ENCODE data around the gene MRS2.
"Not testable (repeated sequence)": the region's sequence is repeated elsewhere in the genome, so short reads cannot be mapped to it uniquely, and the experiment has no call there.

MRS2 gene

DNA sequence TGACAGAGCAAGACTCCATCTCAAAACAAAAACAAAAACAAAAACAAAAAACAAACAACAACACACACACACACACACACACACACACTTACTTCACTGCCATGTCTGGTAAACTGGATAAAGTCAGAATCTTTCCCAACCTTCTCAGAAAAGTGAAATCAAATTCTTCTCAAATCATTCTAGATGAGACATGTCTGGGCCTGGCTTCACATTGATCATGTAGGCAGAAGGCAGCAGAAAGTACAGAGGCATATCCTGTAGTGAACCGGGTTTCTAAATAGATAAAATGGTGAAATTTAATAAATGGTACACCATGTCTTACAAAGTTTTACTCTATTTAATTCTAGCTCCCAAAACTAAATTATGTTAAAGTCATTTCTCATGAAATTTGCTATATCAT is 14.9 kb upstream of the MRS2 start:
- no peak for DNase-seq (ENCODE audit: low read depth, low spot score)

DNA sequence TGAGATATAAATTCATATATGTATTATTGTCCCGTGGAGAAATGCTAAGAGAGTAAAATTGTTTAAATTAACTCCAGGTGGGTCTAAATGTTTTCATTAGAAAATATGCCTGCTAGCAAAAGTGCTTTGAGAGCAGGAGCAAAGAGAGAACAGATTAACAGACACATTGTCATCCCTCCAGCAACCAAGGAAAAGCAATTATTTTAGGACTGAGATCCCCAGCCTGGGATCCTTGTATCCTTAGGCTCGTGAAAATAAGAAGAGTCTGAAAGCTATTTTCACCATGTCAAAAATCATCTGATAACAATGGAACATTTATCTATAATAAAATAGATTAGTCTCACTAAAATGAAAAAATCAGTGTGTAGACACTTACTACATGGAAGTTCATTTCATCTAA is 11.5 kb upstream of the MRS2 start:
- DNase-seq (ENCODE audit: low read depth, low spot score) = no peak

DNA sequence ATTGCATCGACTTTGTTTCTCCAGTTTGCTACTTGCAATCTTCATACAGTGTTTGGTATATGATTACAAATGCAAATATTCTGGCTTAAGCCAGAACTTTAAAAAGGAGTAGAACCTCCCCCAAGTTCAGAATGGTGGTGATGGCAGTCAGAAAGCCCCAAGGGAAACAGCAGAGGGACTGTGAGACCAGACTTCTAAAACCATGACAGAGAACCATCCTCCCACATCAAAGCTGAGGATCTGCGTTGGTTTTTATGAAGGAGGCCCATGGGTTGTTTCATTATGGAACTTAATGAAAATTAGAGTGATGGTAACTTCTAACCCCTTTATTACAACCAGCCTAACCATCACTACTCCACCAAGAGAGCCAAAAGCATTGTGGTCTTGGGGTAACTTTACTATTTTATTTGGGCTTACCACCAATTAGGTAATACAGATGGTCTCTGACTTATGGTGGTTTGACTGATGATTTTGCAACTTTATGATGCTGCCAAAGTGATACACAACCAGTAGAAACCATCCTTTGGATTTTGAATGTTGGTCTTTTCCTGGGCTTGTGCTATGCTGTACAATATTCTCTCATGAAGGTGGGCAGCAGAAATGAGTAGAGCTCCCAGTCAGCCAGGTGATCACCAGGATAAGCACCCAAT is 10.9 kb upstream of the MRS2 start:
- DNase-seq (ENCODE audit: low read depth, low spot score) = no peak

DNA sequence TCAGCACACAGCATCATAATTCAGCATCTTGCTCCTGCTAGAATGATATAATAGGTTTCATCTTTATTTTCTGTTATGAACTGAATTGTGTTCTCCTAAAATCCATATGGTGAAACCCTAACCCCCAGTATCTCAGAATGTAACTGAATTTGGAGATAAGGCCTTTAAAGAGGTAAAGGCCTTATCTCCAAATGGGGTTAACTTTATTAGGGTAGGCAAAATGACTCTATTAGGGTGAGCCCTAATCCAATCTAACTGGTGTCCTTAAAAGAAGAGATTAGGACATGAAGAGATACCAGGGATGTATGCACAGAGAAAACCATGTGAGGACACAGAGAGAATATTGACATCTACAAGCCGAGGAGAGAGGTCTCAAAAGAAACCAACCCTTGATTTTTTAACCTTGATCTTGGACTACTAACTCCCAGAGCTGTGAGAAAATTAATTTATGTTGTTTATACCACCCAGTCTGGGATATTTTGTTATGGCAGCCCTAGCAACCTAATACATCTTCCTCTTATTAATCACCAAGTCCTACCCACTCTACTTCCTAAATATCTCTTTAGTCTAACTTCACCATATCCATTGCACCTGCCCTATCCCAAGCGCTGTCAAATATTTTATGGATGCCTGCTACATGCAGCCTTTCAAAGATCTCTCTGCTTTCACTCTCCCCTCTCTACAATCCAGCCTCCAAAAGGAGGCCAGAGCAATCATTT is 8.5 kb upstream of the MRS2 start:
- DNase-seq (ENCODE audit: low read depth, low spot score) = no peak

DNA sequence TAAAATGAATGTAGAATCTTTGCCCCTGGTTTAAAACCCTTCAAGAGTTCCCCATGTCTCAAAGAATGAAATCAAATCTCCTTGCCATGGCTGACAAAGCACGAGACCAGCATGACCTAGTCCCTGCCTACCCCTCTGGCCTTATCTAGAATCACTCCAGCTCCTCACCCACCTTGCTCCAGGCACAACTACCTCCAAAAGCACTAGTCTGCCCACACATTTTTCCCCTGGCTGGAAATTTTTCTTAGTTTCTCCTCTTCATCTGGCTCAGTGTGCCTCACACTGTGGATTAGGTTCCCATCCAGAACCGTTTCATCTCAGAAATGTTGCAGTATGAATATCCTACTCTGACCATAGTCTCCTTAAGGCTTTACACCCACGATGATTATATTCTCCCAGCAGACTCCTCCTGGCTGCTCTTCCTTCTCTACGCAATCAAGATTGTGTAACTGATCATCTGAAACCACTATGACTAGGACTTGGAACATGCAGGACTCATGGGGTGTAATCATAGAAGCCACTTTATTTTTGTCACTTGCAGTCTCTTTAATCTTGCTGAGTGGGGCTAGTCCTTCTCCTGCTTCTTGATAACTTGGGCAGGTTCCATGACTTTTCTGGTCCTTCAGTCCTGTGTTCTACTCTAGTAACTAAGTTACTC is 7.8 kb upstream of the MRS2 start:
- DNase-seq (ENCODE audit: low read depth, low spot score) = no peak

DNA sequence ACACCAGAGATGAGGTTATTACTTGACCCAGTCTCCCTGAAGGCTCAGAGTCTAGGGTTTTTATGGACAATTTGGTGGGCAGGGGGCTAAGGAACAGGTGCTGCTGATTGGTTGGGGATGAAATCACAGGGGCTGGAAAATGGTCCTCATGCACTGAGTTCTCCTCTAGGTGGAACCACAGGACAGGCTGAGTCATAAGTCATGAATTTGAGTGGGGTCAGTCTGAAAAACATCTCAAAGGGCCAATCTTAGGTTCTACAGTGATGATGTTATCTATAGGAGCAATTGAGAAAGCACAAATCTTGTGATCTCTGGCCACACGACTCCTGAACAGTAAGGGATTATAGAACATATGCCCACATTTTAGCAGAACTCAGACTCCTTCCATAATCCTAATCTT is 5.9 kb upstream of the MRS2 start:
- DNase-seq (ENCODE audit: low read depth, low spot score) = no peak

DNA sequence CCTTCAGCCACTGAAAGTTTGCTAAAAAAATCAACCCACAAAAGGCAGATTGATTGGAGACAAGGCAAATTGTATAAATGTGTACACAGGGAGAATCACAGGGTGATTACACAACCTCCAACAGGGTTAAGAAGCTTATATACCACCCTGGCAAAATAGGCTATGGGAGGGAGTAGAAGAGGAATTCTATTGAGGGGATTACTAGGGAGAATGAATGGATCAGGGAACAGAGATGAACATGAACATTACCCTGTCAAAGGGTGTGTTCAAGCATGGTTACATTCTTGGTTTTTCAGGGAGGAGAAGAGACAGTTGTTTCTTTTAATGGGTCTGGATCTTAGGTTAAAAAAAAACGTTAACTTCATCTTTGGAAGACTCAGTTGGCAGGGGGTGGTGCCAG is 5.1 kb upstream of the MRS2 start:
- DNase-seq (ENCODE audit: low read depth, low spot score) = no peak

DNA sequence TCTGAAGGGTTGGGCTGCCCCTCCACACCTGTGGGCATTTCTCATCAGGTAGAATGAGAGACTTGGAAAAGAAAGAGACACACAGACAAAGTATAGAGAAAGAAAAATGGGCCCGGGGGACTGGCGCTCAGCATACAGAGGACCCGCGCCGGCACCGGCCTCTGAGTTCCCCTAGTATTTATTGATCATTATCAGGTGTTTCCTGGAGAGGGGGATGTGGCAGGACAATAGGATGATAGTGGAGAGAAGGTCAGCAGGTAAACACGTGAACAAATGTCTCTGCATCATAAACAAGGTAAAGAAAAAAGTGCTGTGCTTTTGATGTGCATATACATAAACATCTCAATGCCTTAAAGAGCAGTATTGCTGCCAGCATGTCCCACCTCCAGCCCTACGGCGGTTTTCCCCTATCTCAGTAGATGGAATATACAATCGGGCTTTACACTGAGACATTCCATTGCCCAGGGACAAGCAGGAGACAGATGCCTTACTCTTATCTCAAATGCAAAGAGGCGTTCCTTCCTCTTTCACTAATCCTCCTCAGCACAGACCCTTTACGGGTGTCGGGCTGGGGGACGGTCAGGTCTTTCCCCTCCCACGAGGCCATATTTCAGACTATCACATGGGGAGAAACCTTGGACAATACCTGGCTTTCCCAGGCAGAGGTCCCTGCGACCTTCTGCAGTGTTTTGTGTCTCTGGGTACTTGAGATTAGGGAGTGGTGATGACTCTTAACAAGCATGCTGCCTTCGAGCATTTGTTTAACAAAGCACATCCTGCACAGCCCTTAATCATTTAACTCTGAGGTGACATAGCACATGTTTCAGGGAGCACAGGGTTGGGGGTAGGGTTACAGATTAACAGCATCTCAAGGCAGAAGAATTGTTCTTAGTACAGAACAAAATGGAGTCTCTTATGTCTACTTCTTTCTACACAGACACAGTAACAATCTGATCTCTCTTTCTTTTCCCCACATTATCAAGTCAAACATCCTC is 2.4 kb upstream of the MRS2 start:
- DNase-seq (ENCODE audit: low read depth, low spot score) = not testable (repeated sequence)

DNA sequence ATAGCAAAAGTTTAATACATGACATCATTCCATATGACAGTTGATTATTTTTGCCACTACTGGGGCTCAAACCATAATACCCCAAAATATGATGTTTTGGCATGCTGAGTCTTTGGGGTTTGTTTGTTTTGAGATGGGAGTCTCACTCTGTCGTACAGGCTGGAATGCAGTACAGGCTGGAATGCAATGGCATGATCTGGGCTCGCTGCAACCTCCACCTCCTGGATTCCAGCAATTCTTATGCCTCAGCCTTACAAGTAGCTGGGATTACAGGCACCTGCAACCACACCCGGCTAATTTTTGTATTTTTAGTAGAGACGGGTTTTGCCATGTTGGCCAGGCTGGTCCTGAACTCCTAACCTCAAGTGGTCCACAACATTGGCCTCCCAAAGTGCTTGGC is 1.3 kb upstream of the MRS2 start:
- DNase-seq (ENCODE audit: low read depth, low spot score) = no peak

DNA sequence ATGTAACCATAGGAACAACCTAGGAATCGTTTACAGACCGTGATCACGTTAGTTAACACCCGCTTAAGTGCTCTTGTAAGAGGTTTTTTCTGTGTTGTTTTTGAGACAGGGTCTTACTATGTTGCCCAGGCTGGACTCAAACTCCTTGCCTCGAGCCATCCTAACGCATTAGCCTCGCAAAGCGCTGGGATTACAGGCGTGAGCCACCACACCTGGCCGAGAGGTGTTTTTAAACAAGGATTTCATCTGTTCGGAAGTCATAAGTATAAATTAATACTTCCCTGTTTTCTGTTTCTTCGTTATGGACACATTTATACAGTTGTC is 727 bp downstream of the MRS2 start:
- DNase-seq (ENCODE audit: low read depth, low spot score) = no peak

DNA sequence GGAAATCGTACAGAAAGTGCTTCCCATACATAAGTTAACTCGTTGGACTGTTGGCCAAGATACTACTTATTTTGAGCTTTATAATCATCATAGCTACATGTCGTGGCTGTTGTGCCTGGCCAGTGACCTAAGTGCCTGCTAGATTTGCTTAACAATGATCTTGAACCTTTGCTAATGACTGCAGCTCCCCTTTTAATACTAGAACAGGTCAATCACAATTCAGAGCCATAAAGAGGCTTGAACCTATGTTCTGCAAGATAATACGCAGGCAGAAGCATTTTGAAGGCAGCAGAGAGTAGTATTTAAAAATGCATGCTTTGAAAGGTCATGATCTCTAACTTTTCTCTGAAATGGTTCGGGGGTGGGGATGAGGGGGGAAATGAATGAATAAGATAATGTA is 2.5 kb downstream of the MRS2 start:
- DNase-seq (ENCODE audit: low read depth, low spot score) = no peak

DNA sequence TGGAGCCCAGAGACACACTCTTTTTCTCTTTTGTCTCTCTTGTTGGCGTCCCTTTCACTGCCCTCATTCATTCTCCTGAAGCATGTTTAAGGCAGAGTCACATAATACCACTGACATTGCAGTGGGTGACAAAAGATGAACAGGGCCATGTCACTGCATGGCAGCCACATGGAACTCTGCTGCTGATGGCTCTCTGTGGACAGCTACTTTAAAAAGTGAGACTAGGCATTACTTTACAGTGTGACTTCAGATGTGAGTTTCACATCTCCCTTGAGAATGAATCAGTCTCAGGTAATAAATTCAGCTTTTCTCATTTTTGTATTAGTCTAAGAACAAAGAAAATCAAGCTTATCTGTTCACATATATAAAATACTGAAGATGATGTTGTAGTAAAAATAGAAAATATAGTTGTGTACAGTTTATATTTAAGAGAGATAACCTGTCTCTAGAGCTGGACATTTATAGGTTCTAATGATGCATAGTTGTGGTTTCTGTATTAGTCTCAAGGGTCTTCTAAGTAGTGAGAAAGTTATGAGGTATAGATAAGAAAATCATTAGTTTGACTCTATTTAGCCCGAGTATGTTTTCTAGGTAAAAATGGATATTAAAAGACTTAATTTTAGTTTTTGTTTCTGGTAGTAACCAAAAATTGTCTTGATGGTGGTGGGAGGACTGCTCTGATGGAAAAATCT is 6.1 kb downstream of the MRS2 start:
- no peak for DNase-seq (ENCODE audit: low read depth, low spot score)

DNA sequence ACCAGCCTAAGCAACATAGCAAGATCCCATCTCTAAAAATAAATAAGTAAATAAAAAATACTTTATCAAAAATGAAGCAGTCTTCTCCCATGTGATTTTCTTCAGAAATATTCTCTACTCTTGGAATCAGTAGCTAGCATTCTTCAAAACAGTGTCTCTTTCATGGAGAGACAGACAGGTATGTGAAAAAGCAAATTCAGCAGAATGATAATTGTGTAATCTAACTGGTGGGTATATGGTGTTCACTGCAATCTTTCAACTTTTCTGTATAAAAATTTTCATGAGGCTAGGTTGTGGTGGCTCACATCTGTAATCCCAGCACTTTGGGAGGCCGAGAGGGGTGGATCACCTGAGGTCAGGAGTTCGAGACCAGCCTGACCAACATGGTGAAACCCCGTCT is 7.9 kb downstream of the MRS2 start:
- no peak for DNase-seq (ENCODE audit: low read depth, low spot score)

DNA sequence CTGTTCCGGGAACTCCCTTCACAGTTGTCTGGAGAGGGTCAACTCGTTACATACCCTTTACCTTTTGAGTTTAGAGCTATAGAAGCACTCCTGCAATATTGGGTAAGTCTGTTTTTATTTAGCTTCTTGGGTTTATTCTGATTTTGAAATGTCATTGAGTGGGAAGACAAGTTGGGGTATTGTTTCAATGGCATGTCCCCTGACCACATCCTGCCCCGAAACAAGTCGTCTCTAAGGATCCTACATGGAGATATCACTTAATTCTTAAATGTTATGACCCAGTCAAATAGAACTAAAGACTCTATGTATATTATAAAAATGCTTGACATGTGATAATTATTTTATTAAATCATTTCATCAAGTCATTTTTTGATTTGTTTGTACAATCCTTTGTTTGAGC is 9.6 kb downstream of the MRS2 start:
- DNase-seq (ENCODE audit: low read depth, low spot score) = no peak

DNA sequence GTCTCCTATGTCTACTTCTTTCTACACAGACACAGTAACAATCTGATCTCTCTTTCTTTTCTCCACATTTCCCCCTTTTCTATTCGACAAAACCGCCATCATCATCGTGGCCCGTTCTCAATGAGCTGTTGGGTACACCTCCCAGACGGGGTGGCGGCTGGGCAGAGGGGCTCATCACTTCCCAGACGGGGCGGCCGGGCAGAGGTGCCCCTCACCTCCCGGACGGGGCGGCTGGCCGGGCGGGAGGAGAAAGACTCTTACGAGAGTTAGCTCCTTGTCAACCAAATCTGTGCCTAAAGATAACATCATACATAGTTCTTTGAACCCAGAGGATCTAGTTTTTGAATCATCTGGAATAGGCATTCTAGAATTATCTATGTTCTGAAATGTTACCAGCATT is 11.8 kb downstream of the MRS2 start:
- not testable (repeated sequence) for DNase-seq (ENCODE audit: low read depth, low spot score)

DNA sequence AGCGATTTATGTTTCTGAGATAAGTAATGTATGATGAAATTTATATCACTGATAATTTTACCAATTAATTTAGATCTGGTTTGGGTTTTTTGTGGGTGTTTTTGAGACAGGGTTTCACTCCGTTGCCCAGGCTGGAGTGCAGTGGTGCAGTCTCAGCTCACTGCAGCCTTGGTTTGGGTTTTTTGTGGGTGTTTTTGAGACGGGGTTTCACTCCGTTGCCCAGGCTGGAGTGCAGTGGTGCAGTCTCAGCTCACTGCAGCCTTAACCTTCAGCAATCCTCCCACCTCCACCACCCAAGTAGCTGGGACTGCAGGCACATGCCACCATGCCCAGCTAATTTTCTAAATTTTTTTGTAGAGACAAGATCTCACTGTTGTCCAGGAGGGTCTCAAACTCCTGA is 13.0 kb downstream of the MRS2 start:
- DNase-seq (ENCODE audit: low read depth, low spot score) = no peak

DNA sequence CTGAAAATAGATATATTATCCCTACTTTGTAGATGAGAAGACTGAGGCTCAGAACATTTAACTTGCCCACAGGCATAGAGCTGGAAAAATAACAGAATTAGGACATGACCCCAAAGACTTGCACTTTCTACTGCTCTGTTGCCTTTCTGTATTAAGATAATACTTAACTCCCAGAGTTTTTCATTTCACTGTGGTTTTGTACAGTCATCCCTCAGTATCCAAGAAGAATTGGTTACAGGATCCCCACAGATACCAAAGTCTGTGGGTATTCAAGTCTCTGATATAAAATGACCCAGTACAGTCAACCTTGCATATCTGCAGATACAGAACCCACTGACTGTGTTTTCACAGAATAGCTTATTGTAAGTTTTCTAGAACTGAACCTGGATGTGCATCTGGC is 16.8 kb downstream of the MRS2 start:
- no peak for DNase-seq (ENCODE audit: low read depth, low spot score)

DNA sequence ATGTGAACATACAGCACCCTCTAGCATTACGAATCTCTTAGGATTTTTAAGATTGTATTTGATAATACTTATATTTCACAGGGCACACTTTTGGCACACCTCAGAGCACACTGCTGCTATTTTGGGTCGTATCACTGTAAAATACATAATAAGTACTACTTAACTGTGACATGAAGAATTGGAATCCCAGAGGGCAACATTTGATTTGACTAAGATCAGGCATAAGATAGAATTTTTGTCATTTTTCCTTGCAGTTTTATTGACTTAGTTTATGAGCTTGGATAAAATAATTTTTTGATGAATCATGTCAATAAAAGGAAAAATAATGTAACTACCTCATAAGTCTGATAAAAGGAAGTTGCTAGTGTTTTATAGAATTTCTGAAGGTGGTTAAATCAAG is 22.4 kb downstream of the MRS2 start:
- no peak for DNase-seq (ENCODE audit: low read depth, low spot score)

DNA sequence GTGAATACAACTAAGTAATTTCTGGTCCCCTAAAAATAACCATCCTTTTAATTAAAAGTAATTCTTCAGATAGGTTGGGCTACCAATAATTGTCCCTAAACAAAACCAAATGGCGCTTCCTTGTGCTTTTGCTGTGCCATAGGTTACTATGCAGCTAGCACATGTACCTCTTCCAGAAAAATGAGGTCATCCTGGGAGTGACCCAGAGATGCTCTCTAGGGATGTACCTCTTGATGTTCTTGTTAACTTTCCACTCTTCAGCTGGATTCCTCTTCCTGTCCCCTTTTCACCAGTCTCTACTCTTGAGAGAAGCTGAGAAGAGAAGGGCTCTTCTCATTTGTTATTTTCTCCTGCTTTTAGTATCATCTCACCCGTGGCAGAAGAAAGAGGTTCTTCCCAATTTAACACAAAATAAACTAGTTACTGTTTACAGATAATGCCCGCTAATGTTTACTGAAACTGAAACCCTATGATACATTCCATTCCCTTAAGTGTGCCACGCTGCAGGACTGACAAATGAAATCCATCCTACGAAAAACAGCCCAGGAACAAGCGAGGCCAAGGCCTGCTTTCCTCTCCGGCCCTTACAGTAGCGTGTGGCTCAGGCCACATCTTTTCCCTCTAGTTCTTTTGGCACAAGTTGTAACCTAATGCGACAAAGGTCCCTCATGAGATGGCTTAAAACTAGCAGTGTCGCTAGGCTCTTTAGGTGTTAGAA is 24.2 kb downstream of the MRS2 start:
- no peak for DNase-seq (ENCODE audit: low read depth, low spot score)

DNA sequence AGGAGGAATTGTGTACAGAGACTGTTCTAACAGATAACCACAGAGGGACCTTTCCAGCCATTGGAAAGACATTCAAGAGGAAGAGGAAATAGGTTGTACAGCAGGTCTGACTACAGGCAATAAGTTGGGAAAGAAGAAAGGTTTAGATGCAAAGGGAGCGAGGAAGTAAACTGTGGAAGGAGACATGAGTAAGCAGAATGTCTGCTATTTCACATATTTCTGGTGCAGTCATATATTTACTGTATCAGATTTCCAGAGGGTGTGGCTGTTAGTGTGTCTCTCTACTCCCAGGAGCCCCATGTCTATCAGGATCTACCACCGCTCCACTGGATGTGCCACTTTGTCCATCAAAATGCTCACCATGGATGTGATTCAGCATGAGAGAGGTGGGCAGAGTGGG is 25.9 kb downstream of the MRS2 start:
- no peak for DNase-seq (ENCODE audit: low read depth, low spot score)

DNA sequence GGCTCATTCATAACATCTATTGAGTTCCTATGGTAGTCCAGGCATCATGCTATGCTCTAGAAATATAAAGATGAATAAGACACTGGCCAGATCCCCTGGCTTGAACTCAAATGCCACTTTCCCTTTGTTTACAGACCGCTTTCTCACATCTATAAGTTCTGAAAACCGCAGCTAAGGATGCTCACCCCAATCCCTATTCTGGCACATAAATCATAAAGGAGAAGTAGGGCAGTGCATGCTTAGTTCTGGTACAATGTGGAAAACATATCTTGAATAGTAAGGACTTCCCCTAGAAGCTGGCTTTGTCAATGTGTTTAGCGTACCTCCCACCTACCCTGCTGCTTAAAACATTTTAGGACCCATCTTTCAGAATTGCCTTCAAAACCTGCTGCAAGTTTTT is 26.4 kb downstream of the MRS2 start:
- DNase-seq (ENCODE audit: low read depth, low spot score) = no peak
